ENCODE results near the gene TIMP3. TPM values are rescaled to one million over a fixed set of nuclear protein-coding genes. Genes with fewer than 3 reads are reported as not detected.

TIMP3 gene
- total RNA-seq, 1 experiment from 2014 or later: 41.0 TPM

DNA sequence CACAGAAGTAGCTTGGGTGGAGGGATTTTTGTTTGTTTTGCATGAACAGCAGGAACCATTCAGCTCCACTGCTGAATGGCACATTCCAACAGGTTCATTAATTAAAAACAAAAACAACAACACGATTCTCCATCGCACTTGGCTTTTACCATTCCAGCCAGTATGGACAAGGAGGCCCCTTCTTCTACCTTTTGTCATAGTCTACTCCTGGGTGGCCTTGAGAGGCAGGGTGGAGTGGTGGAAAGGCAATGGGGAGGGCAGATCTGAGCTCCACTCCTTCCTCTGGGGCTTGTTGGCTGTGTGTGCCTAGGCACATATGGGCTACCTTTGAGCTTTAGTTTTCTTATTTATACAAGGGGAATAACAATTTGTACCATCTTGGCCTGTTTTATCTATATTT, 4.8 kb downstream of the TIMP3 start:
- DNase-seq (ENCODE audit: low read depth): no peak

DNA sequence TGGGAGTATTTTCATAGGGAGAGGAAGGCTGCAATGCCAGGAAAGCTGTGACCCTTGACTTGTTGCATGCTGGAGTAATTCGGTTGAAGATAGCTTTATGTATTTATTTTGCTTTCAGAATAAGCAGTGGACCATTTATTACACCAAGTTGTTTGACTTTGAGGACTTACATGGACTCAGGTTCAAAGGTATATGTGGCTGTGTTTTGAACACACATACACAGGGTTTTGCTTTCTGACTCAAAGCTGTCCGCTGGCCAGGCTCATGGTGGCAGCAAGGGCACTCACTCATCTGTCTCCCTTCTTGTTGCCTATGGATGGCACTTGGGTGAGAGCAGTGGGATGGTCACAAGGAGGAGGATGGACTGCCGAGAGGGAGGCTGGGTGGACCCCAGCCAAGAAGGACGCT, 6.5 kb downstream of the TIMP3 start:
- DNase-seq (ENCODE audit: low read depth): no peak

DNA sequence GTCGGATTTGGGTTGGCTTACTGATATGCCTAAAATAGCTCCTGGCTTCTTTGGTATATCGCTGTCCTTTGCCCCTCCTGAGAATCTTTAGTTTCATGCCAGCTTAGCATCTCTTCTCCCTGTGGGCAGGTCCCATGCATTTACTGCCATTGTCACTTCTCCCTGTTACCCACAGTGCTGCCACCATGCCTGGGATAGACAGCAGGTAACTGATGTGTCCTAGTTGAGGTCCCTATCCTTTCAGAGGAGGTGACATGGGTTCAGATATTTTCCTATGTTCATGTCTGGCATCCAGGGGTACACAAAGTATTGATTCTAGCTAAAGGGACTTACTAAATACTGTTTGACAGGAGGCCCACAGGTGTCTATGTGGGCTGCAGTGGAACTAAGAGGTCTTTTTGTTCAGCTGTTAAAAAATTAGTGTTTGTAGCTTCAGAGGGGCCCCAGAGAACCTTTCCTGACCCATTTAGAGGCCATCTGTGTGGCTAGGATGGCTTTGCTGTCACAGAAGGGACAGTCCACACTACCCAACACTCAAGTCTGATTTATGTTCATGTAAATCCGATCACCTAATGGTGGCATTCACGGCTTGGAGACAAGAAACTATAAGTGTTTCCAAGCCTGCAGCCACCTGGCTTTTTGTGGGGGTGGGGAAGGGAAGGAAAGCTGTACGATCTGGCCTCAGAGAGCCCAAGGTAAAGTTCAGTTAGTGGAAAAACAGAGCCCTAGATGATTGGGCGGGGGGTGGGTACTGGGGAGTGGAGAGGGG, 8.5 kb downstream of the TIMP3 start:
- no peak for DNase-seq (ENCODE audit: low read depth)

DNA sequence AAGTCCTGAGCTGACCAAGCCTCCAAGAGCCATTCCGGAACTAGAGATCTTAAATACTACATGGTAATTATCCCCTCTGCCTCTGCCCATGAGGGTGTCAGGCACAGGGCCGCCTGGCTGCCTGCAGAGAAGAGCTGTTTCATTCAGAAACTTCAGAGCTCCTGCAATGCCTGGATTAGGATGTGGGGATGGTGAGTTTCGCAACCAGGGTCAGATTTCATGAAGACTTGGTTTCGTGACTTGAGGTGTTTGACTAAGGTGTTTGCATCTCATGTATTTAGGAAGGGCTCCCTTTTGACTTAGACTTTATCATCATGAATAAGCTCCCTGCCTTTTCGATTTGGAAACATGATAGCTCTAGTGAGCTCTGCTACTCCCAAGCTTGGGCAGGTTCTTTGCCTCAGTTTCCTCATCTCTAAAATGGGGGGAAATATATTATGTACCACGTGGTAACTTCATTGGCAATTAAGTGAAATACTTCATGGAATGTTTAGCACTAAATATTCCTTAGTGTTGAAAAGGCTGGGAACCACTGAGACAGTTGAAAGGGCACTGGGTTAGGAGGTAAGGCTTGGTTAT, 9.1 kb downstream of the TIMP3 start:
- DNase-seq (ENCODE audit: low read depth): no peak

DNA sequence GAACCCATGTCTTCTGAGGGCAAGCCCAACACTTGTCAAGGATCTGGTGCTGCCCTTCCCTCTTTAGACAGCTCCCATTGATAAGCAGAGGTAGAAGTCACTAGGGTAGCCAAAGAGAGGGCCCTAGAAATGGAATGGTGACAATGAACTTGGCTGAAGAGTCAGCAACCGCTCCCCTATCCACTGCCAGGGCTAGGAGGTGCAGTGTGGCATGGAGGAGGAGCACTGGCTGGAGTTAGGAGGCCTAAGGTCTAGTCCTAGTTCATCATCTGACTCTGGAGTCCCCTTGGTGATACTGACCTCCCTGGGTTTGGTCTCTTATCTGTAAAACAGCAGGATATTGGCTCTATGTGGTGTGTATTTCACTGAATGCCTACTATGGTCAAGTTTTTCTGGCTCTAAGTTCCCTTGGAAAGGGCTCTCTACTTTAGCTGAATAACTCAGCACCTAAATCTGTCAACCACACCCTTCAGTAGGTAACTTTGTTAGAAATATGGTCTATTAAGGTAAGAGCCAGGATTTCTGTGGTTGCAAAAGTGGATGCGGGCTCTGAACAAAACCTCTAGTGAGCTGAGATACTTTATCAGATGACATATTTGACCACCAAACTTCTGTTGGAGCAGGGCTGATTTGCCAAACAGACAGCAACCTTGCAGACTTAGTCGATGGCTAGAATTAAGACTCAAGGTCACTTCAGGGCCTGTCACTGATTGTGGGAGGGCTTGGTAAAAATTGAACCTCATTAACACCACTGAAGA, 10.5 kb downstream of the TIMP3 start:
- DNase-seq (ENCODE audit: low read depth): no peak

DNA sequence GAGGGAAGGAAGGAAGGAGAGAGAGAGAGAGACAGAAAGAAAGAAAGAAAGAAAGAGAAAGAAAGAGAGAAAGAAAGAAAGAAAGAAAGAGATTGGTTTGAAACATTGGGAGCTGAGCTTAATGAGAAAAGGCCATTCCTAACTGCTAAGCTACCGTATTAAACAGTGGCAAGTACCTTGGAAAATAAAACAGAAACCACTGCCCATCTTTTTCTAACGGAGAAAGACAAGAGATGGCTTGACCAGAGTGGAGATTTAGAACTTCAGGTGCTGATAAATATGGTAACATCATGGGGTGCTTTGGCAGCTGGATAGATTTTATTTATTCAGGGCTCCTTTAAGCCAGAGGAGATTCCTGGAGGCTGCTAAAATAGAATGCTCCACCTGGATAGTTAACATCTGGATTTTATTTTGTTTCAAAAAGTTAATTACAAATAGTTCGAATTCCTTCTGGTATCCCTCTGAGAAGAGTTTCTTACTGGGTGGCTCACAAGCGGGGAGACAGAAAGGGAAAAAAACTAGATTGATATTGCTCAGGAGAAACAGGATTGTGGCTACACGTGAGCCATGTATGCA, 12.9 kb downstream of the TIMP3 start:
- no peak for DNase-seq (ENCODE audit: low read depth)

DNA sequence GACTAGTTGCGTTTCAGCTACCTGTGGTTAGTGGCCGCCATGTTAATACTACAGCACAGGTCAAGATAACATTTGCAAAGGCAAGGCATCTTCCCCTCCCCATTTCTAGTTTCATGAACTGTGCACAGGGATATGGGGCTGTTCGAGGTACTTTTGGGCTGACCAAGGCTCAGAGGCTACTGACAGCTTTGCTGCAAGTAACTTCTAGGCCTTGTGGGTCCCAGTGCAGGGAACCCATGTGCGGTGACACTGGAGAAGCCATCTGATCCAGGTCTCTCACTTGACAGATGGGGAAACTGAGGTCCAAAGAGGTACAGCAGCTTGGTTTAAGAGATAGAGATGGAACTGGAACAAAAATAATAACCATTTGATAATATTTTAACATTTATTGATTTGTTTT, 13.6 kb downstream of the TIMP3 start:
- no peak for DNase-seq (ENCODE audit: low read depth)

DNA sequence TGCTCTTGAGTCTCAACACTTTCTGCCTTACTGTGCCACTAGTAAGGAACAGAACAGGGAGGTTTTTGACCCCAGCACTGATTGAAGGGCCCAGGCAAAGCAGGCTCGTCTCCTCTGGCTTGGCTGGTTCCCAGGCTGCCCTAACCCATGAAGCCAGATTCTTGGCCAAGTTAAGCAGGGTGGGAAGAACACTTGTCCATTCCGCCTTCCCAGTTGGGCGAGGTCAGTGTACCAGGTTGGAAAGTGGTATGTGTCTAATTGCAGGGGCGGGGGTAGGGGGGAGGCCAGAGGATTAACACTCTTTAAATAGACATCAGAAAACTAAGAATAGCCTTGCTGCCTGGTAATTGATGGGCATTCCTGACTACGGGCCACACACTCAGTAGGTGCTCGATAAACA, 14.4 kb downstream of the TIMP3 start:
- DNase-seq (ENCODE audit: low read depth): no peak

DNA sequence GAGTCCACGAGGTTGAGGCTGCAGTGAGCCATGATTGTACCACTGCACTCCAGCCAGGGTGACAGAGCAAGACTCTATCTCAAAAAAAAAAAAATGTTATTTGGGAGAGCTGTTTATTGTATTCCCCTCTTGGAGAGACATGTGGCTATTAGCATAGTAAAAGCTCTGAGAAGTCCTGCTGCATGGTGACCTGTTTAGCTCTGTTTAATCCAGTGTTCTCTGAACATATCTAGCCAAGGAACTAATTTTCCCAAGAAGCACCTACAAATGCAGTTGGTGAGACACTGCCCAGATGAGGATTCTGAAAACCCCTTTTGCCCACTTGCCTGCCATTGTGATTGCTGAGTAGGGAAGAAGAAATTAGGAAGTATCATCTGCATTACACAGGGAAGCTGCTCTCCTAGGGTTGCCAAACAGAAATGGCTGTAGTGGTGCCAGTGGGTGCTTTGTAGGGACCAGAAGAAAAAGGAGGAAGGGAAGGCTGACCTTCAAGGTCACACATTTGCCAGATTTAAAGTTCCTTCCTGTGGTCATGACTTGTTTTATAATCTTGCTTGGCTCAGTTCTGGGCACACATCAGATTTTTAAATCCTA, 15.7 kb downstream of the TIMP3 start:
- no peak for DNase-seq (ENCODE audit: low read depth)

DNA sequence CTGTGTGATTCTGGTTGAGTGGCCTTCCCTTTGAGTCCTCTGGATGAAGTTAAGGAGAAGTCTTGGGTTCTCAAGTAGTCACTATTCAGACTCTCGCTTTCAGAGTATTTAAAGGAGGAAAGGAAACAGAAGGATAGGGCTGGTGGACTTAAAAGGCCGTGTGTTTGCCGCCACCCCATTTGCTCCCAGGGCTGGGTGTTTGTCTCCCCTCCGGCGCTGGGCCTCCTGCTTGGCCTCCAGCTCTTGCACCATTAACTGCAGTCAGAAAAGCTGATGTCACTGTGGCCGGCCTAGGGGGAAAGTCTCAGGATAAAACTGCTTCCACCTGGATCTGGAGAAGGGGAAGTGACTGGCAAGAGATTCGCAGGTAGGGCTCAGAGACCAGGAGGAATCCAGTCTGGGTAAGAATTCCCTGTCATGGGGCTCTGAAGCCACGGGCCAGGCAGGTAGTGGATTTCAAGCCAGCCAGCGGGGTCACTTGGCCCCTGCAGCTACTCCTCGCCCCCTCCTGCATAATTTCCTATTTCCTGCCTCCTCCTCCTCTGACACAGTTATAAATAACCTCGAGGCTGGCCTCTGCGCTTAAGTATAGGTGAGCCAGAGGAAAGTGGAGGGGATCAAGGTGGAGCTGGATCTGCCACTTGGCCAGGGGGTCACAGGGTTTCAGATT, 17.1 kb downstream of the TIMP3 start:
- no peak for DNase-seq (ENCODE audit: low read depth)

DNA sequence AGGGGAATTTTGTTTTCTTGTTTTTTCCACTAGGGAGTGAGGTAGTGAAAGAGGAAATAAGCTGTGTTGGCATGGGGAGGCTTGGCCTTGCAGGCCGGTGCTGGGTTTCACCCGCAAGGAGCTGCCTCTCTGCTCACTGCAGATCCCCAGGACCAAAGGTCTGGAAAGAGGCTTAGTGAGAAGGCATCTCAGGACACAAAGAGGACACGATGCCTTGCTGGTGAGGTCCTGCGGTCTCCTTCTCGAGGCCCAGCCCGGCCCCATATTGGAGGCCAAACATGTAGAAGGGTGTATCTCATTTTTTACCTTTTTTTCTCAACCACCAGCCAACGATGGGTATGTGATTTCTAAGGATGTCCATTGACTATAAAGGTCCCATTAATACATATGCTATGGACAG, 17.6 kb downstream of the TIMP3 start:
- no peak for DNase-seq (ENCODE audit: low read depth)

DNA sequence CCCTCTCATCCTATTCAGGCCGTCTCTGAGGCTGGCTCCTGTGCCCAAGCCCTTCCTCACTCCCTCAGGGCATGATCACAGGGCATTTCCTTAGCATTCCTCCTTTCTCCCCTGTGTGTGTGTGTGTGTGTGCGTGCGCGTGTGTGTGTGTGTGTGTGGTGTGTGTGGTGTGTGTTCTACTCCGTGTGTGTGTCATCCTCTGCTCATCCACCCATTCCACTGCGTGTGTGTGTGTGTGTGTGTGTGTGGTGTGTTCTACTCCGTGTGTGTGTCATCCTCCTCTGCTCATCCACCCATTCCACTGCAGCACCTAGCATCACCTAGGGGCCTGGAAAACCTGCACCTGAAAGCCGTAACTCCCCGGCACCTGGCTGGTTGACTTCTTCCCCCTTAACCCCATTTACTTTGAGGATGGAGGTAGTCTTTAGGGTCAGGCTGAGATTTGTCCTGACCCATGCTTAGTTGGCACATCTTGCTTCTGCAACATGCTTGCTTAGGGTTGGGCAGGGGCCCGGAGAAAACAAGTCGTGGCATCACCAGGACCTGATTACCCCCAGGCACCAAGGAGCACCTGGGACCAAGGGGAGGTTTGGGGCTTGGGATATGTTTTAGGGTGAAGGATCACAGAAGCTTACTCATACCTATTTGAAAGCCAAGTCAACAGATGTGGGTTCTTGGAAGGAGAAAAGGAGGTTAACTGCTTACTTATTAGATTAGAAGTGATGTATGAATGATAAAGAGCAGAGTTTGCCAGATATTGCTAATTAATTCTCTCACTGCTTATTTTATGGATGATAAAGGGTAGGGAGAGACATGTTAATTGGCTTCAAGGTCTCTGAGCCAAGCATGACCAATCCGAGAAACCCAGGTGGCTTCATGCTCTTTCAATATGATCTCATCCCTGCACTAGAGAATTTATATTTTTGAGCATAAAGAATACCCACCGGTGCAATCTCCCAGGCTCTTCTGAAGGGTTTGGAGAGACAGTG, 18.9 kb downstream of the TIMP3 start:
- DNase-seq (ENCODE audit: low read depth): peak; percentile 13

DNA sequence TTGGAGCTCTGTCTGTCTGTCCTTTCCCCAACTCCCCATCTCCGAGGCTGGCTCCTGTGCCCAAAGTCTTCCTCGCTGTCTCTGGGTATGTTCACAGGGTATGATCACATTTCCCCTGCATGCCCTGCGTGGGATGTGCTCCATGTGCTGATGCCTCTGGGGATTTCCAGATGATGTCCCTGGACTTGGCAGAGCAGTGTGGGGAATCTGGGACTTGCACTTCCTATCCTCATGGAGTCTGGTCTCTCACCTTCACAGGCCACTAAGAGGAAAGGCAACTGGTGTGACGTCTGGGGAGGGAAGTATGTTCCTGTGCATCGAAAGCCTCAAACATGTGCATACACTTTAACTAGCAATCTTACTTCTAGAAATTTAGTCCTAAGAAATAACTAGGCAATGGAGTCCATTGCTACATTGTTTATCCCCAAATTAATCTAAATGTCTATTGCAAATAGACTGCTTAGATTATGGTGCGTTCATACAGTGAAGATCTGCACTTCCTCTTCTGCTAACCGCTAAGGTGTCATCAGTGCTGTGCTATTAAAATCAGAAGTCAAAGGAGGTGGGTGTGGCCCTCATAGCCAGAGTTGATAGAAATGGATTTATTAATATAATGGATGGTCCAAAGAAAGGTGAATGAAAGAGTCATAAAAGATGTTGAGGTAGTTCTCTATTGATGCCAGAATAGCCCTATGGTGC, 20.8 kb downstream of the TIMP3 start:
- DNase-seq (ENCODE audit: low read depth): no peak

DNA sequence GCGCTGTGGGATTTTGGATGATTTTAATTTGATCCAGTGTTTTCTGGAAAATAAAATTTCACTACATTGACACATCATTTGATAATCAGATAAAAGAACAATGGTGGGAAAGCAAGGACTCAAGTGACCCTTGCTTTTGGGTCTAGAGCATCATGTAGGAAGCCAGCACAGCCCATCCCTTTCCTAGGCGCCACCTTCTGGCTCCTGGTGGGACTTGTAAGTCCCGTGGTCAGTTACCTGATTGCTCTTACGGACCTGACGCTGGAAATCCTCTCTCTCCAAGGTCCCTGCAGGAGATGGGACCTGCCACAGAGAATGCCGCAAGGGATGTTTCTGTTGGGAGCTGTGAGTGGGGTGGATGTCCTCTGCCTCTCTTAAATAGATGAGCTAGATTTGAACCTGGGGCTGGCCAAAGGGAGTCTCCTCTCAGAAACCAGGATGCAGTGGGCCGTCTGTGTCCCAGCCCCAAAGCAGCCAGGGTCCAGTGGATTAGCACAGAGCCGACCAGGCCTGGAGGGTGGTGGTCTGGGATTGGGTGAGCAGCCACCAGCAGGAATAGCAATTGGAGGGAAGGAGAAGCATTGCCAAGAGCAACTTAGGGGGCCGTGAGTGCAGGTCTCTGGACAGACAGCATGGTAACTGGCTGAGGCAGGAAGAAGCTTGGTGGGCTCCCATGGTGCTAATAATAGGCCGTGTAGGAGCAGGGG, 21.7 kb downstream of the TIMP3 start:
- DNase-seq (ENCODE audit: low read depth): no peak

DNA sequence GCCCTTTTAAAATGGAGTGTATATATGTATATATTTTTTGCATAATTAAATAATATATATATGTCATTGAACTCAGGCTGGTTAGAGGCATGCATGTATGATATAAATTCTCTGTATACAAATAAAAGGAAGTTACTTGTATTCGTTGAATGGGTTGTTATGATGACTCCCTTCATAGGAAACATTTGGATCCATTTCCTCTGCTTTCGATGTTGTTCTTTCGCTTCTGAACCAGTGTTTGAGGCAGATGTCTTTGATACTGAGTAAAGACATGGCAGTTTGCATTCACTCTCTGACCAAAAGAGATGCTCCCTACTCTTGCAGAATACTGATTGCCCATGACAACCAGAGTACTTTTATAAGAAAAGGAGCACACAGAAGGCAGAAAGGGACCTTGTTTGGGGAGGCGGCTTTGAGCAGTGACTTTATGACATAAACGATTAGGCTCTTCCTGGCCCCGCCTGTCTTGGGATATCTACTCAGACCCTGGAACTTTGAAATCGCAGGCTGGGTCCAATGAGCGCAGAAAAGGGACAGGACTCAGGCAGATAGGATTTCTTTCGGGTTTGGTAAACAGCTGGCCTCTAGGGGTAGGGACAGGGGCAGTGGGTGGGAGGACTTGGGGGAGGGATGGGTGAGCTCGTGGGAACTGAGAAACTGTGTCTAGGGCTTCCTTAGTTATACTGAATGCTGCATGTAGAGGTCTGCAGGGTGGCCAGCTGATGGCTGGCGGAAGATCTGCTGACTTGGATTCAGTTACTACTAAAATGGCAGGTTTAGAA, 23.2 kb downstream of the TIMP3 start:
- no peak for DNase-seq (ENCODE audit: low read depth)

DNA sequence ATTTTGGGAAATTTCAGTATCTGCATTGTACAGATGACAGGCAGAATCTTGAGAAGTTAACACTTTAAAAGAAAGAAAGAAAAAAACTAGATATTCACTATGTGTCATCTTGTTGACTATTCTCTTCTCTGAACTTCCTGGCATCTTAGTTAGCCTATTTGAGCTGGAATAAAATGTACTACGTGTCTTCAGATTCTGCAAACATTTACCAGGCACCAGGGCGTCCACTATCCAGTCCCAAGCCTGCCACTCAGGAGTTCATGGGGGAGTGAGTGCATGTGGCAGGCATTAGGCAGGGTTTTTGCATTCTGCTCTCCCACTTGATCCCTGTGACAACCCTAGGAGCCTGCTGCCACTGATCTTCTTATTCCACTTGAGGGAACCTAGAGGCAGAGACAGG, 25.0 kb downstream of the TIMP3 start:
- no peak for DNase-seq (ENCODE audit: low read depth)

DNA sequence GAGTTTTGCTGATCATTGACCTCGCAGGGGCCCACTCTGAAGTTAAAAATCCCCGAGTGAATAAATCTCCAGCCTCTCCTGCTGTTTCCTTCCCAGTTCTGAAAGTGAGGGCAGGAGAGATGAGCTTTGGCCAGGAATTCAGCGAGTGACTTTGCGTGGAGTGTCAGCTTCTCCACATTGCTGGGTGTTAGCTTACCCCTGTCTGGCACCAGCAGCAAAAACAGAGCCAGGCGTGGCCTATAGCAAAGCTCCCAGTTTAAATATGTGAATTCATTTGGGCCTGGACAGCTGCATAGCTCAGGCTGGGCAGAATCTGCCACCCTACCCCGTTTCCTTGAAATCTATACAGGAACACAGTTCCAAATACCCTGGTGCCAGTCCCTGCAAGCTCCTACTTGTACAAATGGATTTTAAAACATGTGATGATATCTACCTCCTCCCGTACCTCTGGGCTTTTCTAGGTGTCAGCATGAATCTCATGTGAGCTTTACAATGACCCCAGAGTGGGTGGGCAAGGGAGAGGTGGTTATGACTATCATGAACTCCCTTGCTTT, 25.6 kb downstream of the TIMP3 start:
- no peak for DNase-seq (ENCODE audit: low read depth)

DNA sequence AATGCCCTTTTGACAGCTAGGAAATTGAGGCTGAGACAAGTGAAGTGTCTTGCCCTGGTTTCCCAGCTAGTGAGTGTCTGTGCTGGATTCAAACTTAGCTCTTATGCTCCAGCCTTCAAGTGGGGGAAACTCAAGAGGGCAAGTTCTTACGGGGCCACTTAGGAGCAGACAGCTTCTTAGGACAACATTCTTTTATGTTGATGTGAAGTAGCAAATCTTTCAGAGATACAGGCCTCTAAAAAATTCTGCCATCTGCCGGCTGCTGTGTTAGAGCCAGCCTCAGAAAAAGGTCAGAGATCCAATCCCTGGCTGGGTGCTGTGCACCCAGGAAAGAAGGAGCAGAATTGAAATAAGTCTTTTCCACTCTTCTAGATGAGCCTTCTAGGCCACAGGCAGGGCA, 26.6 kb downstream of the TIMP3 start:
- no peak for DNase-seq (ENCODE audit: low read depth)
